Motor neuron (in vitro differentiated cells): ENCODE data around the gene SNUPN. TPM values are rescaled to one million over a fixed set of nuclear protein-coding genes. Genes with fewer than 3 reads are reported as not detected.
A peak's percentile ranks its signal among the peaks of the same experiment; 100 is the strongest.
"Not testable (repeated sequence)": the region's sequence is repeated elsewhere in the genome, so short reads cannot be mapped to it uniquely, and the experiment has no call there.

Experiments
- ATAC-seq, 8 experiments: fragments of 200-7000 bp; cut with Tn5 transposase; replicated peaks in 6 of 8; 2 replicates each; pipeline ENCODE4 v1.8.0; 2021; ENCODE audit warnings: mild to moderate bottlenecking in 8 of 8, moderate library complexity in 8 of 8
- H3K27ac ChIP-seq, 2 donors: fragments of 250-450 bp; sonication (Bioruptor Pico); 2 replicates each; pipeline ENCODE4 v1.9.0; 2021; ENCODE audit warnings: antibody characterized with exemption in 2 of 2, mild to moderate bottlenecking in 2 of 2, moderate library complexity in 1 of 2
- H3K4me1 ChIP-seq, 2 donors: fragments of 250-450 bp; sonication (Bioruptor Pico); replicated peaks in 1 of 2; 2 replicates each; pipeline ENCODE4 v1.6.1; 2021; ENCODE audit warnings: antibody characterized with exemption in 2 of 2, mild to moderate bottlenecking in 2 of 2, moderate library complexity in 1 of 2
- H3K4me3 ChIP-seq, 5 donors: fragments of 250-450 bp; sonication (Bioruptor Pico); 2 replicates each; pipeline ENCODE4 v1.9.0; 2021; ENCODE audit warnings: antibody characterized with exemption in 5 of 5, mild to moderate bottlenecking in 5 of 5, moderate library complexity in 4 of 5
- WGBS, 10 experiments: fragments of 450-650 bp; shearing (Covaris generic); methylation state at CpG; one replicate each; pipeline ENCODE4 v1.0.0; 2022; 5-methylcytosine and 5-hydroxymethylcytosine counted together
- in situ Hi-C, 9 experiments: fragments of 400-800 bp; cut with MboI; loops; one replicate each; pipeline ENCODE4 v1.15.0; 2021; ENCODE audit warnings: low sequenced_read_pairs in 9 of 9, low pct_unique_long_range_greater_than_20kb in 2 of 9; ENCODE audit not compliant: unreplicated experiment in 9 of 9
- total RNA-seq, 8 experiments: library from RNA; unstranded; fragments of 300-600 nt; gene quantifications; 2 replicates each; pipeline versions ENCODE4 v1.2.3 to v1.2.4, GENCODE V29; 2022

SNUPN gene
- total RNA-seq, 8 experiments from 2014 or later, result 12.5 to 44.6 (median 19.5) TPM

DNA sequence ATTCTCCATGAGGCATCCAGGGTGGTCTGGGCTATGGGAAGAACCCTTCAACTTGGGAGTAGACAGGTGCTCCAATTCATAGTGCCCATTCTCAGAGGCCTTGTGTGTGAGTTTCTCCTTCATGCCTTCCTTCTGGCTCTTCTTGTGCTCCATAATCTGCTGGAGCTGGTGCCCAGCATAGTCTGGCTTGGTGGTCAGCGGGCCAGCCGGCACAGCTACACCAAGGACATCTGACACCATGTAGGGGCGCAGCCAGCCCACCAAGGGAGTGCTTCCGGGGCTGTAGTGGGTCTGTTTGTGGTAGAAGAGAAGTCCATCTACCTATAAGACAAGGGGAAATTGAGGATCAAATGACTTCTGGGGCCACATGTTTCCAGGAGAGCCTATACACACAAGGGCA lies 27.2 kb downstream of the SNUPN start:
- in situ Hi-C loops, result no loop called here
- Histone ChIP-seq H3K4me3 (no peak overlapping the region), H3K27ac (no peak overlapping the region), H3K4me1 (no peaks in the 10 kb centered on the region)
- ATAC-seq, result no peak
- 71 to 95% (median 77%) methylated on average over 1 to 3 of the region's 4 CpGs; no CpG with 5 or more reads in 6 of the 10 experiments for WGBS, 10 experiments

DNA sequence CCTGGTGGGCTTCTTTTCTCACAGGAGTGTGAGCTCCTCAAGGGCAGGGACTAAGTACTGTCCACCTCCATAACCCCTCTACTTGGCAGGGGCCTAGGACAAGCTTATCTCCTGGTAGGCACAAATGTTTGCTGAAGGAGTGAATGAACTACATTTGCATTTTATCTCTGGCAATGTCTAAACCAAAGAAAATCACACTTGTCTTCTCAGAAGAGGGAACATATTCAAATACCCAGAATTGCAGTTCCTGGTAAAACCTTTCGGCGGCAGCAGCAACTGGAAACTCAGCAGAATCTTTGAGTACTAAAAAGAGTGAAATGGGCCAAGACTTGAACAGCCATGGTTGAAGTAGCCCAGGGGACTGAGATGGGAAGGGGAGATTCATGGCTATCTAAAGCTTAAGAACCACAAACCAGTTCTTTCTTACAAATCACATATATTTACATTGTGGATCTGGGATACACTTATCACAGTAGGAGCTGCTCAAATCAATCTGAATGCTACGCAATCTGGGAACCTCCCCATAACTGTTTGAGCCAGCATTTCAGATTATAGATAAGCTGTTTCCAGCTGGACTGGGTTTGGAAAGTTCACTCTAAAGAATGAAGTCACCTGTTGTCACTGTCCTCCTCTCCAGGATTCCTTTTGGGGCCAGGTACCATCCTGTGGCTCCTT lies 27.7 kb downstream of the SNUPN start:
- no peaks in the 10 kb centered on the region for H3K4me1 ChIP-seq
- no peak overlapping the region for H3K4me3 ChIP-seq
- in situ Hi-C loops, result no loop called here
- peak in 3 of 8 experiments; percentile 20 to 36 (median 23) for ATAC-seq
- no peak overlapping the region for H3K27ac ChIP-seq
- WGBS, 10 experiments, result 70 to 100% (median 100%) methylated on average over 1 to 3 of the region's 3 CpGs; no CpG with 5 or more reads in 3 of the 10 experiments

DNA sequence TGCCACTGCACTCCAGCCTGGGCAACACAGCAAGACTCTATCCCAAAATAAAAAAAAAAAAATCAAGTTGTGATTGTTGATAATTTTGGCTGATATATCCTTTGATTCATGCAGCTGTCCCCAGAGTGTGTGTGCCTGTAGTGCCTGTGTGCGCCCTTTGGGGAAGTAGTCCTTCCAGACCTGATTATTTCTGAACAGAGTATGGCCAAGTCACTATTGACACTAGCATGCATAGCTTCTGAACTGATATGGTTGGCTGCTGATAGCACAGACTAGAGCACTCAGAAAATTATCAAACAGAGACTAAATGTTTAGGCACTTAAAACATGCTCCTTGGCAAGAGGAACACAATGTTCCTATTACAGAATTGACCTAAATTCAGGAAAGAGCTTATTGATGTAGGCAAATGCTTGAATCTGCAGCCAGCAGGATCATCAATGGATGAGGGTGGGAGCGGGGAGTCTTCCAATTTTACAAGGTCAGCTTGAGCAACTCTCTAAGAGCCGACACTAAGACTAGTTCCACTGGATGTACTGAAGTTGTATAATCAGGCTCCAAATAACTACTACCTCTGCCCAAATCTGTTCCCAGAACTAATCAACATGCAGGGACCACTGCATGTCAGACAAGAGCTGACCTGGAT lies 28.7 kb downstream of the SNUPN start:
- in situ Hi-C loops, result no loop called here
- WGBS, 10 experiments, result 81 to 100% (median 94%) methylated on average over 1 to 3 of the region's 3 CpGs; no CpG with 5 or more reads in 1 of the 10 experiments
- no peaks in the 10 kb centered on the region for H3K4me1 ChIP-seq
- ATAC-seq, result no peak
- no peak overlapping the region for H3K4me3 ChIP-seq
- H3K27ac ChIP-seq, result no peak overlapping the region

DNA sequence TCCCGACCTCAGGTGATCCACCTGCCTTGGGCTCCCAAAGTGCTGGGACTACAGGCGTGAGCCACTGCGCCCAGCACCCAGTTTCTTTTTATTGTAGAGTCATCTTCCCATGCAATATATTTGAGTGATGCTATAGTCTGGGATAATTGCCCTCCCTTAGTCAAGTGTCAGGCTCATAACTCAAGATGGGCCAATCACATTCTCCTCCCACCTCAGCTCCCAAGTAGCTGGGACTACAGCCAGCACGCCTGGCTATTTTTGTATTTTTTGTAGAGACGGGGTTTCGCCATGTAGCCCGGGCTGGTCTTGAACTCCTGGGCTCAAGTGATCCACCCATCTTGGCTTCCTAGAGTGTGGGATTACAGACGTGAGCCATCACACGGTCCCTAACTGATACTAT lies 31.2 kb downstream of the SNUPN start:
- in situ Hi-C loops, result no loop called here
- Histone ChIP-seq H3K4me1 (no peaks in the 10 kb centered on the region), H3K4me3 (no peak overlapping the region), H3K27ac (no peak overlapping the region)
- no peak for ATAC-seq
- WGBS, 10 experiments, result 90 to 100% (median 100%) methylated on average over 1 to 3 of the region's 9 CpGs; no CpG with 5 or more reads in 5 of the 10 experiments

DNA sequence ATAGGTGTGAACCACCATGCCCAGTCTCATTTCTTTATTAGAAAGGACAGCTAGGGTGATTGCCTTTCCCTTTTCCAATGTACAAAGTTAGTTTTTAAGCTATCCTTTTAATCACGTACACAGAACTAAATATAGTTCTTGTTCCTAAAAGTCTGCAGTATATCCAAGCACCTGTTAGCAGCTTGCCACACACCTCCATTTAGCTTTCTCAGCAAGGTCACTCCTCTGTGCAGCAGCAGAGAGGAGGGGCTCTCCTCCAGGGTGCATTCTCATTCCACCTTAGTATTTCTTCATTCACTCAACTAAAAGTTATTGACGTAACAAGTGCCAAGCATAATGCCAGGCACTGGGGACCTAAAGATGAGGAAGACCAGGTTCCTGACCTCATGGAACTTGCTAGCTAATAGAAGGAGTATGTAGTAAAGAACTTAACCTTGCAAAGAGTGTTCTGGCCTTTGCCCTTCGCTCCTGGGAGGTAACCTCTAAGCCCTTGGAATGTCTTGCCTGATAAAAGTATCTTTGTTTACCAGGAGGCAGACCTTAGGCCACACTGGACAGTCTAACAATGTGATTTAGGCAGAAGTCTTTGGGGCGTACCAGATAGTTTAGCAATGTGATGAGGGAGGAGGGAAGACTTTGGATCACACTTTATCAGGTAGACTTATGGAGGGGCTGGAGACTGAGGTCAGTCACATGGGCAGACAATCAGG lies 33.7 kb downstream of the SNUPN start:
- no peak overlapping the region for H3K4me3 ChIP-seq
- H3K27ac ChIP-seq, result no peak overlapping the region
- ATAC-seq, result no peak
- no peaks in the 10 kb centered on the region for H3K4me1 ChIP-seq
- 73 to 100% (median 100%) methylated on average over 1 to 3 of the region's 4 CpGs; no CpG with 5 or more reads in 3 of the 10 experiments for WGBS, 10 experiments
- in situ Hi-C loops, result no loop called here

DNA sequence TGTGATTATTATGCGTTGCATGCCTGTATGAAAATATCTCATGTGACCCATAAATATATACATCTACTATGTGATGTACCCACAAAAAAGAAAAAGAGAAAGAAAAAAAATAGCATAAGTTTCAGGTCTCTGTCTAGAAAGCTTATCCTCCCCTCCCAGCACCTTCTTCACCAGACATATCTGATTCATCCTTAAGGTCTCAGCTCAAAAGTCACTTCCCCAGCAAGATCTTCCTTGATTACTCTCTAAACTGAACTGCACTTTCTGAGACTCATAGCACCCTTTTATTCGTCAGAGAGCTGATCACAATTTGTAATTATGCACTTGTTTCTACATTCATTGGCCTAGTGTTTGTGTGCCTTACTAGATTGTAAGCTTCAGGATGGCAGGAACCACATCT lies 35.3 kb downstream of the SNUPN start:
- 40 to 100% (median 86%) methylated on average over 1 to 2 of the region's 2 CpGs; no CpG with 5 or more reads in 2 of the 10 experiments for WGBS, 10 experiments
- no peak for ATAC-seq
- Histone ChIP-seq H3K27ac (no peak overlapping the region), H3K4me3 (no peak overlapping the region), H3K4me1 (no peaks in the 10 kb centered on the region)
- in situ Hi-C loops, result no loop called here

DNA sequence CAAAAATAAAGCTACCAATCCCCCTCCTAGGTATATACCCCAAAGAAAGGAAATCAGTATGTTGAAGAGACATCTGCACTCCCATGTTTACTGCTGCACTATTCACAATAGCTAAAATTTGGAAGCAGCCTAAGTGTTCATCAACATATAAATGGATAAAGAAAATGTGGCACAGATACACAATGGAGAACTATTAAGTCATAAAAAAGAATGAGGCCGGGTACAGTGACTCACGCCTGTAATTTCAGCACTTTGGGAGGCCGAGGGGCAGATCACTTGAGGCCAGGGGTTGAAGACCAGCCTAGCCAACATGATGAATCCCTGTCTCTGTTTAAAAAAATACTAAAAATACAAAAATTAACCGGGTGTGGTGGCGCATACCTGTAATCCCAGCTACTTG lies 36.5 kb downstream of the SNUPN start:
- ATAC-seq, result no peak
- no peaks in the 10 kb centered on the region for H3K4me1 ChIP-seq
- no peak overlapping the region for H3K4me3 ChIP-seq
- 78 to 100% (median 100%) methylated on average over 1 to 5 of the region's 5 CpGs; no CpG with 5 or more reads in 1 of the 10 experiments for whole genome bisulfite sequencing, 10 experiments
- no peak overlapping the region for H3K27ac ChIP-seq
- in situ Hi-C loops, result no loop called here

DNA sequence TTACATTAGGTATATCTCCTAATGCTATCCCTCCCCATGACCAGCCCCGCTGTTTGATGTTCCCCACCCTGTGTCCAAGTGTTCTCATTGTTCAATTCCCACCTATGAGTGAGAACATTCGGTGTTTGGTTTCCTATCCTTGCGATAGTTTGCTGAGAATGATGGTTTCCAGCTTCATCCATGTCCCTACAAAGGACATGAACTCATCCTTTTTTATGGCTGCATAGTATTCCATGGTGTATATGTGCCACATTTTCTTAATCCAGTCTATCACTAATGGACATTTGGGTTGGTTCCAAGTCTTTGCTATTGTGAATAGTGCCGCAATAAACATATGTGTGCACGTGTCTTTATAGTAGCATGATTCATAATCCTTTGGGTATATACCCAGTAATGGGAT lies 39.1 kb downstream of the SNUPN start:
- H3K27ac ChIP-seq, ATAC-seq, in situ Hi-C loops, H3K4me3 ChIP-seq, H3K4me1 ChIP-seq: not testable (repeated sequence)
- WGBS, 10 experiments, result 100% methylated on average over 1 of the region's 5 CpGs; no CpG with 5 or more reads in 8 of the 10 experiments

DNA sequence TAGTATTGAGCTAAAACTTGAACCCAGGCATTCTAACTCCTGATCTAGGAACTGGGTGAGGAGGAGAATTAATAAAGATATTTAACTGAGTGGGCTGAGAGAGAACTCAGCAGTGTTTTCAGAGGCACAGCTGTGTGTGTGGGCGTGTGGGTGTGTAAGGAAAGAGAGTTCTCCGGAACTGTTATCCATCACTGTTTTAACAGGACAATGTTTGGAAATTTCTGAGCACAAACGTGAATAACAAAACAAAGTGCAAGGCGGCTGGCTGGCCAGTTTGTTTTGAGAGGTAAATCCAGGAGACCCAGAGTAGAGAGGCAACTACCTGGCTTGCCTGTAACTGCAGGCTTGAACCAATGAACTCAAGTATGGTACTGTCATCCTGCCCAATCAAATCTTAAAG lies 41.4 kb downstream of the SNUPN start:
- ATAC-seq, result peak in 1 of 8 experiments; percentile 11
- Histone ChIP-seq H3K27ac (no peak overlapping the region), H3K4me3 (no peak overlapping the region), H3K4me1 (no peaks in the 10 kb centered on the region)
- WGBS, 10 experiments, result 0 to 40% (median 21%) methylated on average over 1 to 4 of the region's 4 CpGs; no CpG with 5 or more reads in 3 of the 10 experiments
- in situ Hi-C loops, result no loop called here

DNA sequence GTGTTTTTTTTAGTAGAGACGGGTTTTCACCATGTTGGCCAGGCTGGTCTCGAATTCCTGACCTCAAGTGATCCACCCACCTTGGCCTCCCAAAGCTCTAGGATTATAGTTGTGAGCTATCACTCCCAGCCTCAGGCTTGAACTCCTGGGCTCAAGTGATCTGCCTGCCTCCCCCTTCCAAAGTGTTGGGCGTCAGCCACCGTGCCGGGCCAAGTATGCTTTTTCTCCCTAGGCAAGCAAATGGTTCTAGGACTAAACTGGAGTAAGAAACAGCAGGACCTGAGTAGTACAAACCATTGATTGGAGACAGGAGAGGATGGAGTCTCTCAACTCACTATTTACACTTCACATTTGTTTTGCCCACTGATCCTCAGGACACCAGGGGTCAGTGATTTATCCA lies 41.8 kb downstream of the SNUPN start:
- in situ Hi-C loops, result no loop called here
- Histone ChIP-seq H3K4me3 (no peak overlapping the region), H3K27ac (no peak overlapping the region), H3K4me1 (no peaks in the 10 kb centered on the region)
- ATAC-seq, result peak in 1 of 8 experiments; percentile 6
- WGBS, 10 experiments, result 50 to 82% (median 79%) methylated on average over 1 to 5 of the region's 5 CpGs; no CpG with 5 or more reads in 5 of the 10 experiments

DNA sequence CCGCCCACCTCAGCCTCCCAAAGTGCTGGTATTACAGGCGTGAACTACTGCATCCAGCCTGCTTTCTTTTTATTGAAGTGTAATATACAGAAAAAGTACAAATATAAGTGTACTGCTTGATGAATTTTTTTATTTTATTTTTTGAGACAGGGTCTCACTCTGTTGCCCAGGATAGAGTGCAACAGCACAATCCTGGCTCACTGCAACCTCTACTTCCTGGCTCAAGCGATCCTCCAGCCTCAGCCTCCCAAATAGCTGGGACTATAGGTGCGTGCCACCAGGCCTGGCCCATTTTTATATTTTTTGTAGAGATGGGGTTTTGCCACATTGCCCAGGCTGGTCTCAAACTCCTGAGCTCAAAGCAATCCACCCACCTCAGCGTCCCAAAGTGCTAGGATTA lies 42.6 kb downstream of the SNUPN start:
- H3K4me3 ChIP-seq, H3K4me1 ChIP-seq, H3K27ac ChIP-seq, ATAC-seq, in situ Hi-C loops: not testable (repeated sequence)
- WGBS, 10 experiments, result 77 to 100% (median 93%) methylated on average over 1 to 4 of the region's 5 CpGs; no CpG with 5 or more reads in 1 of the 10 experiments

DNA sequence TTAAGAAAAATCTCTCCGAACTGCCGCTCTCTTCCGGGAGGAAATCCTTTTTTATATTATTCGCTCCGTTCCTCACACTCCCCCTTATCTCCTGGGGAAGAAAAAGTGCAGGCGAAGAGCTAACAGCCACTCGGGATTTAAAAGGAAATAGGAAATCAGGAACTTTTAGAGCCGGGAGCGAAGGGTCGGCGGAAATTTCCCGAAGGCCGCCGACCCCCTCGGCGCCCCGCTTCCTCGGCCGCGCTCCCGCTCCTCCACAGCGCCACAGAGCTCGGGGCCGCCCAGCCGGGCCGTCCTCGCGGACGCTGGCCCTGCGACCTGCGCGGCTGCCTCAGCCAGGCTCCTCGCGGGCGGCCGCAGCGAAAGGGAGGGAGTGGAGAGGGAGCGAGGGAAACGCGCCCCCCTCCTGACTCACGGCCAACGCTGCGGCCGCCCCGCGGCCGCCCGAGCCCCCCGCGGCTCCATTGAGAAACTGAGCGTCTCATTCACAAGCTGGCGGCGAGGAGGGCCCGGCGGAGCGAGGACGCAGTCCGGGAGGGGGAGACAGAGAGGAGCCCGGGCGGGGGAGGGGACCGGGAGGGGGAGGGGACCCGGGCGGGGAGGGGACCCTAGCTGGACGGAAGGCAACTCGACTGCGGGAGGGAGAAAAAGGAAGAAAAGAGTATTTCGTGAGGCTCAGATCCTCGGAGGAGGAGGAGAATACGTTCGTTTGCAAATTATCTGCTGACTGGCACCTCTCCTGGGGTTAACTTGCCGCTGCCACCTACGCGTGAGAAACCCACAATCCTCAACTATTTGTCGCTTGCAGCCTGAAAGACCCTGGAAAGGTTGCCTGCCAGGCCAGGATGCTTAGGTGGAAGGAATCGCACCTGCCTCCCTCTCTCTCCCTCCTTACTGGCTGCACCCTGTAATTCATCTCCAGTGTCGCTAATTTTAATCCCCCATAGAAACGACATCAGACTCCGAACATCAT lies 46.3 kb downstream of the SNUPN start, which contains the start of gene PTPN9:
PTPN9 (minus strand) TSS at position 368 of the 973 bp plus-strand sequence. CDS start 539 bp downstream, outside the sequence.
- ATAC-seq, result peak; percentile 77 to 94 (median 92)
- Histone ChIP-seq H3K27ac (peak within 1 kb of the TSS; percentile 57 to 75), H3K4me1 (peaks cover 0 to 4% of the 10 kb centered on the region in 2 donors), H3K4me3 (peak within 1 kb of the TSS; percentile 63 to 92 (median 91))
- in situ Hi-C loops, result no loop called here
- 0 to 60% (median 20%) methylated on average over 1 to 9 of the region's 78 CpGs; no CpG with 5 or more reads in 1 of the 10 experiments for WGBS, 10 experiments
